ENCODE measurements around the gene SERTAD1. TPM values are rescaled to one million over a fixed set of nuclear protein-coding genes. Genes with fewer than 3 reads are reported as not detected.

SERTAD1 gene
- total RNA-seq, 2 experiments from 2014 or later = 26.4 to 26.5 TPM

GRCh38 chr19:40421993-40422747 lies 3.6 kb downstream of the SERTAD1 start:
- intact Hi-C loops (cut with DNase I, micrococcal nuclease) = loop anchor here (1.0 to 10.0 kb wide), 6 partner anchors 22 to 587 kb away; partner anchors contain the start of genes BLVRB (in 1 of the 2), DYRK1B (in 1 of the 2), LTBP4 (in 1 of the 2) and SERTAD3 (in 1 of the 2)
- H3K4me1 ChIP-seq (ENCODE audit: insufficient read depth, low read length) = peaks cover 52% of the 10 kb centered on the region
- POLR2A ChIA-PET = interaction anchor here (1.7 to 6.3 kb wide), 5 partner anchors 12 to 43 kb away, joined by 7 to 71 read pairs (median 31); partner anchors contain the start of genes BLVRB, SERTAD3 and SPTBN4
- CTCF ChIA-PET = interaction anchor here (2.0 to 2.2 kb wide), 2 partner anchors 21 to 43 kb away, joined by 20 to 32 read pairs; partner anchors contain the start of genes BLVRB, SERTAD3 and SPTBN4
- H3K27ac ChIP-seq (ENCODE audit: low read depth in 1 of 2, low read length in 2 of 2) = peak overlapping the region; percentile 83 to 90
- DNase-seq = no peak
- H3K36me3 ChIP-seq (ENCODE audit: insufficient read depth, low read length) = peaks cover 11% of the 10 kb centered on the region
- no peaks in the 10 kb centered on the region for H3K27me3 ChIP-seq (ENCODE audit: control insufficient read depth in 1 of 2, insufficient read depth in 2 of 2, low read length in 2 of 2)
- no peaks in the 10 kb centered on the region for H3K9me3 ChIP-seq (ENCODE audit: control insufficient read depth in 1 of 2, insufficient read depth in 1 of 2, low read length in 2 of 2)
- Mint-ChIP-seq H3K4me3 (peak overlapping the region; percentile 93), H3K36me3 (ENCODE audit: low read depth) (peaks cover 23% of the 10 kb centered on the region), H3K9me3 (no peaks in the 10 kb centered on the region), H3K27ac (peak overlapping the region; percentile 91), H3K4me1 (ENCODE audit: low read depth) (peaks cover 41% of the 10 kb centered on the region), H3K27me3 (no peaks in the 10 kb centered on the region)
- H3K4me3 ChIP-seq (ENCODE audit: low read length) = peak overlapping the region; percentile 94
- no peak for ATAC-seq (ENCODE audit: poor library complexity)
- TF ChIP-seq, protein P1, sequence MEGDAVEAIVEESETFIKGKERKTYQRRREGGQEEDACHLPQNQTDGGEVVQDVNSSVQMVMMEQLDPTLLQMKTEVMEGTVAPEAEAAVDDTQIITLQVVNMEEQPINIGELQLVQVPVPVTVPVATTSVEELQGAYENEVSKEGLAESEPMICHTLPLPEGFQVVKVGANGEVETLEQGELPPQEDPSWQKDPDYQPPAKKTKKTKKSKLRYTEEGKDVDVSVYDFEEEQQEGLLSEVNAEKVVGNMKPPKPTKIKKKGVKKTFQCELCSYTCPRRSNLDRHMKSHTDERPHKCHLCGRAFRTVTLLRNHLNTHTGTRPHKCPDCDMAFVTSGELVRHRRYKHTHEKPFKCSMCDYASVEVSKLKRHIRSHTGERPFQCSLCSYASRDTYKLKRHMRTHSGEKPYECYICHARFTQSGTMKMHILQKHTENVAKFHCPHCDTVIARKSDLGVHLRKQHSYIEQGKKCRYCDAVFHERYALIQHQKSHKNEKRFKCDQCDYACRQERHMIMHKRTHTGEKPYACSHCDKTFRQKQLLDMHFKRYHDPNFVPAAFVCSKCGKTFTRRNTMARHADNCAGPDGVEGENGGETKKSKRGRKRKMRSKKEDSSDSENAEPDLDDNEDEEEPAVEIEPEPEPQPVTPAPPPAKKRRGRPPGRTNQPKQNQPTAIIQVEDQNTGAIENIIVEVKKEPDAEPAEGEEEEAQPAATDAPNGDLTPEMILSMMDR (IDR thresholded peaks at IDR 0.05) = no peak

DNA sequence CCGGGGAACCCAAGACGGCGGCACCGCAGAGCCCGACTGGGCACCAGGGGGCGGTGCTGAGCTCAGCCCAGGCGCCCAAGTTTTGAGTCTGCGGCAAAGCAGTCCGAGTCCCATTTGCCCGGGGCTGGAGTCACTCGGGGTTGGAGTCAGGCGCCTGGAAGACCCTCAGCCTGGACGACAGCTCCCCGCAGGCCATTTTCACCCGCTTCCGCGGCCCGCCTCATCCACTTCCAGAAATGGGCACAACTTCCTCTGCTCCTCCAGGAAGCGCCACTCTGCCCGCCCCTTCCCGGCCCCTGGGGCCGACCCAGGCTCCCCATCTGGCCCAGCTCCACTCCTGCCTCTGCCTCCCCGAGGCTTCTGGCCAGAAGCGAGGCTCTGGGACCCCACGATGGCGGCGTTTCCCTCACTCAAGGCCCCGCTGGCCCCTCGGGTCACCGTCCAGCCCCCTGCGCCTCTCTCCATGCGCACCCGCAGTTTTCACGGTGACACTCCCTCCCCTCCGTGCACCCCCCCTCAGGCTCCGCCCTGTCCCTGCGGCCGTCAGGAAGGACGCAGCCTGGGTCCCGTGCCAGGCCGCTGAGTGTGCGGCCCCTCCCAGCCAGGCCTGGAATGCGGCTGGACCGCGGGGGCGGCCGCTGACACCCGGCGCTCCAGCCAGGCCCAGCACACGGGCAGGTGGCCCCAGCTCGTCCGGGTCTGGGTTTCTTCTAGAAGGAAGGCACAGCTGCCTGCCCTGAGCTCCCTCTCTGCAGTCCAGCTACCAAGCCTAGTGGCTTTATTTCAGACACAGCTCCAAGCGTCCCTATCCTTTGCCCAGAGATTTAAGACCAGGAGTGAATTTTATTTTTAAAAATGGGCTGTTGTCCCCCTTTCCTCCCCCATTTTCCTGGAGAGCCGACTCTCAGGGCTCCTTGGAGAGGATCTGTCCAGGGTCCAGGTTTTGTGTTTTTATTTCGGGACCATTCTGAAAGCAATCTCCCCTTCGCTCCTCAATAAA lies 4.7 kb downstream of the SERTAD1 start:
- no peaks in the 10 kb centered on the region for H3K9me3 Mint-ChIP-seq
- Histone ChIP-seq H3K4me1 (ENCODE audit: insufficient read depth, low read length) (peaks cover 52% of the 10 kb centered on the region), H3K4me3 (ENCODE audit: low read length) (peak overlapping the region; percentile 94), H3K27ac (ENCODE audit: low read depth in 1 of 2, low read length in 2 of 2) (peak overlapping the region; percentile 83 to 90), H3K27me3 (ENCODE audit: control insufficient read depth in 1 of 2, insufficient read depth in 2 of 2, low read length in 2 of 2) (no peaks in the 10 kb centered on the region), H3K36me3 (ENCODE audit: insufficient read depth, low read length) (peaks cover 11% of the 10 kb centered on the region), H3K9me3 (ENCODE audit: control insufficient read depth in 1 of 2, insufficient read depth in 1 of 2, low read length in 2 of 2) (no peaks in the 10 kb centered on the region)
- peak overlapping the region; percentile 93 for H3K4me3 Mint-ChIP-seq
- peaks cover 23% of the 10 kb centered on the region for H3K36me3 Mint-ChIP-seq (ENCODE audit: low read depth)
- intact Hi-C loops (cut with DNase I, micrococcal nuclease) = loop anchor here (1.0 to 10.0 kb wide), 6 partner anchors 23 to 586 kb away; partner anchors contain the start of genes BLVRB (in 1 of the 2), DYRK1B (in 1 of the 2), LTBP4 (in 1 of the 2) and SERTAD3 (in 1 of the 2)
- peak overlapping the region; percentile 91 for H3K27ac Mint-ChIP-seq
- H3K4me1 Mint-ChIP-seq (ENCODE audit: low read depth) = peaks cover 41% of the 10 kb centered on the region
- TF ChIP-seq, protein P1 (IDR thresholded peaks at IDR 0.05) = peak; percentile 98
- ATAC-seq (ENCODE audit: poor library complexity) (peak; percentile 35), DNase-seq (peak; percentile 55 to 82 (median 68))
- CTCF ChIA-PET = interaction anchor here (0.7 to 2.2 kb wide), 20 partner anchors 12 to 1694 kb away, joined by 3 to 32 read pairs (median 4); partner anchors contain the start of genes BLVRB, C19orf47, LTBP4 and PLD3
- H3K27me3 Mint-ChIP-seq = no peaks in the 10 kb centered on the region
- POLR2A ChIA-PET = interaction anchor here (0.6 to 6.3 kb wide), 17 partner anchors 12 to 1128 kb away, joined by 3 to 71 read pairs (median 4); partner anchors contain the start of genes AKT2, BLVRB, C19orf47 and PLD3

Measured in CD4-positive, alpha-beta T cell (primary cell).